Thyroid gland (tissue), 4 donors: ENCODE data around the gene TAP1.

ENCODE experiments used
- POLR2A ChIP-seq, 2 donors: fragments of 450-650 bp; IDR thresholded peaks; one replicate each; pipeline ENCODE4 v1.6.1; 2017; ENCODE audit warnings: antibody characterized with exemption in 2 of 2, mild to moderate bottlenecking in 2 of 2, moderate library complexity in 1 of 2
- TF ChIP-seq, protein P1 (sequence below), 6 experiments: fragments of 200-600 bp in 3 of 6; fragments of 450-650 bp in 3 of 6; sonication (generic) in 3 of 6; IDR thresholded peaks; one replicate each; pipeline ENCODE4 v1.5.1; 2016 to 2019; ENCODE audit warnings: antibody characterized with exemption in 6 of 6, mild to moderate bottlenecking in 2 of 6, inconsistent platforms in 1 of 6, moderate library complexity in 1 of 6

DNA sequence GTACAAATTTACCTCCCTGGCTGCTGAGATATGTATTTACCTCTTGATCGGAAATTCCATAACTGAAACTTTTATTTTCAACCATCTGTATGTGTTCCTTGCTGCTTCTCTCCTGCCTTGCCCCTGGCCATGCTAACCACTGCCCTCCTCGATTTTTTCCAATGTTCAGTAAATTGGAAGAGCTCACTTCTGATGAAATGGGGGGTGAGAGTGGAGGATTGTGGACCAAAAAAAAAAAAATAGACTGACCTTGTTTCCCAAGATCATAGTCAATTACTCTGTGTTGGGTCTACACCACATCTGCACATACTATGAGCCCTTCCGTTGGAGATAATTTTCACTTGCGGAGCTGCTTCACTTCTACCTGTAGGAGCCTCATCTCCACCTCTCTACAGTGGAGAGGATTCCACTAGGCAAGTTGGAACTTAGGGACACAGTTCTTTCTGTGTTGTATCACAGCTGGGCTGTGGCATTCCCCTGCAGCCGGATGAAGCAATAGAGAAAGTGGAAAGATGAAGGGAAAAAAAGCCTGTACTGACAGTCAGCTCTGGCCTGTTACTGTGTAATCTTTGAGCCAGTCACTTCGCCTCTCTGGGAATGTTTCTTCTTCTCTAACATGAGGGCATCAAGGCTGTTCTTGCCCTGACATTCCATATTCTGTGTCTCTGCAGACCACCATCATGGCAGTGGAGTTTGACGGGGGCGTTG is 2.1 kb upstream of the TAP1 start:
- TF ChIP-seq, protein P1, sequence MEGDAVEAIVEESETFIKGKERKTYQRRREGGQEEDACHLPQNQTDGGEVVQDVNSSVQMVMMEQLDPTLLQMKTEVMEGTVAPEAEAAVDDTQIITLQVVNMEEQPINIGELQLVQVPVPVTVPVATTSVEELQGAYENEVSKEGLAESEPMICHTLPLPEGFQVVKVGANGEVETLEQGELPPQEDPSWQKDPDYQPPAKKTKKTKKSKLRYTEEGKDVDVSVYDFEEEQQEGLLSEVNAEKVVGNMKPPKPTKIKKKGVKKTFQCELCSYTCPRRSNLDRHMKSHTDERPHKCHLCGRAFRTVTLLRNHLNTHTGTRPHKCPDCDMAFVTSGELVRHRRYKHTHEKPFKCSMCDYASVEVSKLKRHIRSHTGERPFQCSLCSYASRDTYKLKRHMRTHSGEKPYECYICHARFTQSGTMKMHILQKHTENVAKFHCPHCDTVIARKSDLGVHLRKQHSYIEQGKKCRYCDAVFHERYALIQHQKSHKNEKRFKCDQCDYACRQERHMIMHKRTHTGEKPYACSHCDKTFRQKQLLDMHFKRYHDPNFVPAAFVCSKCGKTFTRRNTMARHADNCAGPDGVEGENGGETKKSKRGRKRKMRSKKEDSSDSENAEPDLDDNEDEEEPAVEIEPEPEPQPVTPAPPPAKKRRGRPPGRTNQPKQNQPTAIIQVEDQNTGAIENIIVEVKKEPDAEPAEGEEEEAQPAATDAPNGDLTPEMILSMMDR (IDR thresholded peaks at IDR 0.05), result no peak
- no peak for TF ChIP-seq POLR2A (IDR thresholded peaks at IDR 0.05)
